ENCODE results near the gene EIF4B.

DNA sequence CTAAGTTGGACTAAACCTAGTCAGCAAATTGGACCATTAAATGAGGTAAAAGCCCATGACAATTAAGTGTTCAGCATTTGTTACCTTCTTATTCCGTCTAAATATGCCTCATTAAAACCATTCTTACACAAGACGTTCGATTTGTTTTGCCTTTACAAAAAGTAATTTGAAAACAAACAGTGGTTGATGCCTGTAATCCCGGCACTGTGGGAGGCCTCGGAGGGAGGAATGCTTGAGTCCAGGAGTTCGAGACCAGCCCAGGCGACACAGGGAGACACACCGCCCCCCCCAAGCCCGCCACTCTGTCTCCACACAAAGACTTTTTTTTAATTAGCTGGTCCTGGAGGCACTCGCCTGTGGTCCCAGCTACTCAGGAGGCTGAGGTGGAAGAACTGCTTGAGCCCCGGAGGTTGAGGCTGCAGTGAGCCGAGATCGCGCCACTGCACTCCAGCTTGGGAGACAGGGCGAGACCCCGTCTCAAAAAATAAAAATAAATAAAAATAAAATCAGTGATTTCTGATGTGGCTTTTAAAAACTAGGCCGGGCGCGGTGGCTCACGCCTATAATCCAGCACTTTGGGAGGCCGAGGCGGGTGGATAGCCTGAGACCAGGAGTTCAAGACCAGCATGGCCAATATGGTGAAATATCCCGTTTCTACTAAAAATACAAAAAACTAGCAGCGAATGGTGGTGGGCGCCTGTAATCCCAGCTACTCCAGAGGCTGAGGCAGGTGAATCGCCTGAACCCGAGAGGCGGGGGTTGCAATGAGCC is 856 bp upstream of the EIF4B start:
- TF ChIP-seq NCOR1 (IDR thresholded peaks at IDR 0.05) (no peak), POU5F1 (IDR thresholded peaks at IDR 0.05; ENCODE audit: borderline replicate concordance, low read depth, low read length, partially characterized antibody) (no peak), CBFA2T2 (conservative IDR thresholded peaks at IDR 0.05) (no peak), USF2 (CRISPR knock-in tag; IDR thresholded peaks at IDR 0.05) (no peak)
- TF ChIP-seq, protein P1, sequence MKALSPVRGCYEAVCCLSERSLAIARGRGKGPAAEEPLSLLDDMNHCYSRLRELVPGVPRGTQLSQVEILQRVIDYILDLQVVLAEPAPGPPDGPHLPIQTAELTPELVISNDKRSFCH (CRISPR knock-in tag; IDR thresholded peaks at IDR 0.05): no peak
- TF ChIP-seq, protein P1 (tag; IDR thresholded peaks at IDR 0.05): no peak
